ACC112 (cell line): ENCODE measurements around the gene SLC38A4.

Source experiments
- H2AFZ ChIP-seq: fragments of 200-600 bp; sonication (generic); one replicate; pipeline ENCODE4 v1.6.0; 2017; ENCODE audit warnings: antibody characterized with exemption, low read length; ENCODE audit not compliant: unreplicated experiment
- H3K27ac ChIP-seq: fragments of 200-600 bp; sonication (generic); 2 replicates; pipeline ENCODE4 v1.5.1; 2014; ENCODE audit warnings: low read depth, mild to moderate bottlenecking, antibody characterized with exemption, low read length, moderate library complexity
- H3K27me3 ChIP-seq: fragments of 200-600 bp; sonication (generic); 2 replicates; pipeline ENCODE4 v1.6.1; 2014; ENCODE audit warnings: mild to moderate bottlenecking, antibody characterized with exemption, low read length, moderate library complexity, mixed read lengths; ENCODE audit not compliant: insufficient read depth
- H3K36me3 ChIP-seq: fragments of 200-600 bp; sonication (generic); 2 replicates; pipeline ENCODE4 v1.6.1; 2016; ENCODE audit warnings: mild to moderate bottlenecking, antibody characterized with exemption, low read length, moderate library complexity, mixed read lengths; ENCODE audit not compliant: insufficient read depth
- H3K4me1 ChIP-seq: fragments of 200-600 bp; sonication (generic); one replicate; pipeline ENCODE4 v1.6.1; 2016; ENCODE audit warnings: low read length, mixed read lengths; ENCODE audit not compliant: insufficient read depth, unreplicated experiment, control insufficient read depth
- H3K4me3 ChIP-seq: fragments of 200-600 bp; sonication (generic); 2 replicates; pipeline ENCODE4 v1.5.1; 2014; ENCODE audit warnings: mild to moderate bottlenecking, low read depth, low read length
- H3K79me2 ChIP-seq: fragments of 200-600 bp; sonication (generic); one replicate; pipeline ENCODE4 v1.6.0; 2016; ENCODE audit warnings: low read length; ENCODE audit not compliant: control insufficient read depth, unreplicated experiment, insufficient read depth

SLC38A4 gene

DNA sequence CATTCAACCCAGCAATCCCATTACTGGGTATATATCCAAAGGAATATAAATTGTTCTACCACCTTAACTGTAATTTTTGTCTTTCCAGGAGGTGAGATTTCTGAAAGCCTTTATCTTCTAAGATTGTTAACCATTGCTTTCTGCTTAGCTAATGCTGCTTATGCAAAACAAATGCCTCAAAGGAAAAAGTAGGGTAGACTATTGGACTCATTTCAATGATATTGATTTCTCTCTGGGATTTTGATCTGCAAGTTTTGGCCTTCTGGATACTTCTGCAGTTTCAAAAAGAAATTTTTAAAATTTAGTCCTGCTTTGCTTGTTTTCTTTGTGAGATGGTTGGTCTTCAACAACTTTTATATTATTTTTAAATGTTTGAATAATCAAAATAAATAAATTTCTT lies 108.6 kb downstream of the SLC38A4 start:
- Histone ChIP-seq H3K4me3 (no peak overlapping the region), H3K27ac (no peak overlapping the region), H3K27me3 (no peaks in the 10 kb centered on the region), H3K4me1 (no peaks in the 10 kb centered on the region), H3K79me2 (no peaks in the 10 kb centered on the region), H2AFZ (no peak overlapping the region), H3K36me3 (no peaks in the 10 kb centered on the region)
